SK-N-SH (cell line): Measurements from ENCODE around the gene ERC2. TPM values are rescaled to one million over a fixed set of nuclear protein-coding genes. Genes with fewer than 3 reads are reported as not detected.
A peak's percentile ranks its signal among the peaks of the same experiment; 100 is the strongest.

Source experiments
- ELF1 ChIP-seq: IDR thresholded peaks from 2 replicates; pipeline ENCODE4 v1.4.0; 2012
- EP300 ChIP-seq, 2 experiments: IDR thresholded peaks; 2 replicates each; pipeline versions ENCODE4 v1.4.0 to v1.6.1; 2012; ENCODE audit warnings: borderline replicate concordance in 1 of 2, low read depth in 1 of 2, low read length in 1 of 2
- FOXJ3 ChIP-seq: sonication (generic); formaldehyde crosslinking; IDR thresholded peaks from 2 replicates; pipeline ENCODE4 v1.5.1; 2020; ENCODE audit warnings: mild to moderate bottlenecking, missing genetic modification reagents
- GATA2 ChIP-seq: sonication (generic); formaldehyde crosslinking; IDR thresholded peaks from 2 replicates; pipeline ENCODE4 v1.5.0; 2020; ENCODE audit warnings: mild to moderate bottlenecking, missing genetic modification reagents
- MEF2A ChIP-seq: IDR thresholded peaks from 2 replicates; pipeline ENCODE4 v1.4.0; 2012; ENCODE audit warnings: low read depth, borderline replicate concordance
- NFIC ChIP-seq: IDR thresholded peaks from 2 replicates; pipeline ENCODE4 v1.4.0; 2012; ENCODE audit warnings: borderline replicate concordance
- NRF1 ChIP-seq: IDR thresholded peaks from 2 replicates; pipeline ENCODE4 v1.6.1; 2012; ENCODE audit warnings: low read depth, mild to moderate bottlenecking, low read length
- RAD21 ChIP-seq: IDR thresholded peaks from 2 replicates; pipeline ENCODE4 v1.6.1; 2012; ENCODE audit warnings: mild to moderate bottlenecking, low read length
- RXRA ChIP-seq: IDR thresholded peaks from 2 replicates; pipeline ENCODE4 v1.4.0; 2012; ENCODE audit warnings: low read depth, mild to moderate bottlenecking, borderline replicate concordance
- TAF1 ChIP-seq: IDR thresholded peaks from 2 replicates; pipeline ENCODE4 v1.6.1; 2012; ENCODE audit warnings: low read depth, mild to moderate bottlenecking, low read length, moderate library complexity, borderline replicate concordance
- YY1 ChIP-seq: IDR thresholded peaks from 2 replicates; pipeline ENCODE4 v1.4.0; 2012; ENCODE audit warnings: low read depth, mild to moderate bottlenecking
- polyA plus RNA-seq, 3 experiments: library from polyadenylated mRNA; depleted of rRNA; stranded (reverse); fragments of >200 nt; gene quantifications; 2 replicates each; pipeline ENCODE4 v1.2.3, GENCODE V29; 2012
- TF ChIP-seq, protein P1 (sequence below): IDR thresholded peaks from 2 replicates; pipeline ENCODE4 v1.6.1; 2012; ENCODE audit warnings: mild to moderate bottlenecking, low read depth, low read length, moderate library complexity
- TF ChIP-seq, protein P2 (sequence below): IDR thresholded peaks from 2 replicates; pipeline ENCODE4 v1.4.0; 2012; ENCODE audit warnings: low read depth, borderline replicate concordance
- TF ChIP-seq, protein P3 (sequence below): IDR thresholded peaks from 2 replicates; pipeline ENCODE4 v1.4.0; 2012; ENCODE audit warnings: low read depth, borderline replicate concordance
- TF ChIP-seq, protein P4 (sequence below): fragments of 150-350 bp; IDR thresholded peaks from 2 replicates; pipeline ENCODE4 v1.6.1; 2017; ENCODE audit warnings: antibody characterized with exemption, low read length, low read depth, borderline replicate concordance

Gene ERC2
- polyA plus RNA-seq, 1 of the 3 experiments (the other 2 are of a cell fraction) = 1.6 TPM

DNA sequence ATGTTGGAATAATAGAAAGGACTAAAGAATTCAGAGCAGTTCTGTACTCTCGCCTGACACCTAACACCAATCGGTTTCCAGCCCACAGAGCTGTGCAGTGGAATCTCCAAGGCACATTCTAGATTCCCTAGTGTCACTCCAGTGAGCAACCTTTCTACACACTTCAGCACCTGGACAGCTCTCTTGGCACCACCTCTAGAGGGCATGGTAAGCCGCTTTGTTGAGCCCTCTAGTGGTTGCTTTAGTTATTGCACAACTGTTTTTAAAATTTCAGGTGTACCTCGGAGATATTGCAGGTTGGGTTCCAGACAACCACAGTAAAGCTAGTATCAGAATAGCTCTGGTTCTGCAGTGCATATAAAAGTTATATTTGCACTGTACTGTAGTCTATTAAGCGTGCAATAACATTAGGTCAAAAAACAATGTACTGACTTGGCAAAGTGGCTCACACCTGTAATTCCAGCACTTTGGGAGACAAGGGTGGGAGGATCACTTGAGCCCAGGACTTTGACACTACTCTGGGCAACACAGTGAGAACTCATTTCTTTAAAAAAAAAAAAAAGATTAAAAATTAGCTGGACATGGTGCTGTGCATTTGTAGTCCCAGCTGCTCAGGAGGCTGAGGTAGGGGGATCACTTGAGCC lies 26.5 kb upstream of the ERC2 start (continued):
- TF ChIP-seq, protein P1, sequence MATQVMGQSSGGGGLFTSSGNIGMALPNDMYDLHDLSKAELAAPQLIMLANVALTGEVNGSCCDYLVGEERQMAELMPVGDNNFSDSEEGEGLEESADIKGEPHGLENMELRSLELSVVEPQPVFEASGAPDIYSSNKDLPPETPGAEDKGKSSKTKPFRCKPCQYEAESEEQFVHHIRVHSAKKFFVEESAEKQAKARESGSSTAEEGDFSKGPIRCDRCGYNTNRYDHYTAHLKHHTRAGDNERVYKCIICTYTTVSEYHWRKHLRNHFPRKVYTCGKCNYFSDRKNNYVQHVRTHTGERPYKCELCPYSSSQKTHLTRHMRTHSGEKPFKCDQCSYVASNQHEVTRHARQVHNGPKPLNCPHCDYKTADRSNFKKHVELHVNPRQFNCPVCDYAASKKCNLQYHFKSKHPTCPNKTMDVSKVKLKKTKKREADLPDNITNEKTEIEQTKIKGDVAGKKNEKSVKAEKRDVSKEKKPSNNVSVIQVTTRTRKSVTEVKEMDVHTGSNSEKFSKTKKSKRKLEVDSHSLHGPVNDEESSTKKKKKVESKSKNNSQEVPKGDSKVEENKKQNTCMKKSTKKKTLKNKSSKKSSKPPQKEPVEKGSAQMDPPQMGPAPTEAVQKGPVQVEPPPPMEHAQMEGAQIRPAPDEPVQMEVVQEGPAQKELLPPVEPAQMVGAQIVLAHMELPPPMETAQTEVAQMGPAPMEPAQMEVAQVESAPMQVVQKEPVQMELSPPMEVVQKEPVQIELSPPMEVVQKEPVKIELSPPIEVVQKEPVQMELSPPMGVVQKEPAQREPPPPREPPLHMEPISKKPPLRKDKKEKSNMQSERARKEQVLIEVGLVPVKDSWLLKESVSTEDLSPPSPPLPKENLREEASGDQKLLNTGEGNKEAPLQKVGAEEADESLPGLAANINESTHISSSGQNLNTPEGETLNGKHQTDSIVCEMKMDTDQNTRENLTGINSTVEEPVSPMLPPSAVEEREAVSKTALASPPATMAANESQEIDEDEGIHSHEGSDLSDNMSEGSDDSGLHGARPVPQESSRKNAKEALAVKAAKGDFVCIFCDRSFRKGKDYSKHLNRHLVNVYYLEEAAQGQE = peak; percentile 100
- TF ChIP-seq NRF1 = no peak
- TF ChIP-seq, protein P2, sequence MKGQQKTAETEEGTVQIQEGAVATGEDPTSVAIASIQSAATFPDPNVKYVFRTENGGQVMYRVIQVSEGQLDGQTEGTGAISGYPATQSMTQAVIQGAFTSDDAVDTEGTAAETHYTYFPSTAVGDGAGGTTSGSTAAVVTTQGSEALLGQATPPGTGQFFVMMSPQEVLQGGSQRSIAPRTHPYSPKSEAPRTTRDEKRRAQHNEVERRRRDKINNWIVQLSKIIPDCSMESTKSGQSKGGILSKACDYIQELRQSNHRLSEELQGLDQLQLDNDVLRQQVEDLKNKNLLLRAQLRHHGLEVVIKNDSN = no peak
- no peak for TF ChIP-seq GATA2 (CRISPR knock-in tag)
- peak; percentile 19; the same call in 1 of the 2 replicates for TF ChIP-seq RXRA
- TF ChIP-seq EP300 (IDR thresholded peaks at IDR 0.05; ENCODE audit: borderline replicate concordance in 1 of 2, low read depth in 1 of 2, low read length in 1 of 2) = no peak
- TF ChIP-seq ELF1 = no peak
- no peak for TF ChIP-seq YY1
- peak; percentile 97 for TF ChIP-seq NFIC
- TF ChIP-seq, protein P3, sequence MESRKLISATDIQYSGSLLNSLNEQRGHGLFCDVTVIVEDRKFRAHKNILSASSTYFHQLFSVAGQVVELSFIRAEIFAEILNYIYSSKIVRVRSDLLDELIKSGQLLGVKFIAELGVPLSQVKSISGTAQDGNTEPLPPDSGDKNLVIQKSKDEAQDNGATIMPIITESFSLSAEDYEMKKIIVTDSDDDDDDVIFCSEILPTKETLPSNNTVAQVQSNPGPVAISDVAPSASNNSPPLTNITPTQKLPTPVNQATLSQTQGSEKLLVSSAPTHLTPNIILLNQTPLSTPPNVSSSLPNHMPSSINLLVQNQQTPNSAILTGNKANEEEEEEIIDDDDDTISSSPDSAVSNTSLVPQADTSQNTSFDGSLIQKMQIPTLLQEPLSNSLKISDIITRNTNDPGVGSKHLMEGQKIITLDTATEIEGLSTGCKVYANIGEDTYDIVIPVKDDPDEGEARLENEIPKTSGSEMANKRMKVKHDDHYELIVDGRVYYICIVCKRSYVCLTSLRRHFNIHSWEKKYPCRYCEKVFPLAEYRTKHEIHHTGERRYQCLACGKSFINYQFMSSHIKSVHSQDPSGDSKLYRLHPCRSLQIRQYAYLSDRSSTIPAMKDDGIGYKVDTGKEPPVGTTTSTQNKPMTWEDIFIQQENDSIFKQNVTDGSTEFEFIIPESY = no peak
- TF ChIP-seq FOXJ3 (CRISPR knock-in tag) = no peak
- TF ChIP-seq MEF2A = no peak
- TF ChIP-seq TAF1 = no peak
- TF ChIP-seq RAD21 = peak; percentile 72
- TF ChIP-seq, protein P4, sequence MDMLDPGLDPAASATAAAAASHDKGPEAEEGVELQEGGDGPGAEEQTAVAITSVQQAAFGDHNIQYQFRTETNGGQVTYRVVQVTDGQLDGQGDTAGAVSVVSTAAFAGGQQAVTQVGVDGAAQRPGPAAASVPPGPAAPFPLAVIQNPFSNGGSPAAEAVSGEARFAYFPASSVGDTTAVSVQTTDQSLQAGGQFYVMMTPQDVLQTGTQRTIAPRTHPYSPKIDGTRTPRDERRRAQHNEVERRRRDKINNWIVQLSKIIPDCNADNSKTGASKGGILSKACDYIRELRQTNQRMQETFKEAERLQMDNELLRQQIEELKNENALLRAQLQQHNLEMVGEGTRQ = no peak
